Spleen (tissue), 11 donors: ENCODE measurements around the gene PM20D2. TPM values are rescaled to one million over a fixed set of nuclear protein-coding genes. Genes with fewer than 3 reads are reported as not detected.

Experiments used
- DNase-seq: peaks from one replicate; pipeline ENCODE4 v3.0.0-alpha.2; 2020
- H3K27ac ChIP-seq, 8 donors: fragments of 200-600 bp; sonication (generic) in 7 of 8; 1 replicate in 4 of 8; 2 replicates in 4 of 8; pipeline versions ENCODE4 v1.5.0 to v1.8.0; 2016 to 2021; ENCODE audit warnings: inconsistent platforms in 4 of 8, mild to moderate bottlenecking in 4 of 8, moderate library complexity in 1 of 8
- H3K27me3 ChIP-seq, 7 donors: fragments of 200-600 bp; sonication (generic) in 6 of 7; replicated peaks in 1 of 7; 1 replicate in 4 of 7; 2 replicates in 3 of 7; pipeline versions ENCODE4 v1.5.0 to v1.8.0; 2016 to 2021; ENCODE audit warnings: inconsistent platforms in 3 of 7, mild to moderate bottlenecking in 1 of 7
- H3K36me3 ChIP-seq, 6 donors: fragments of 200-600 bp; sonication (generic) in 5 of 6; 1 replicate in 4 of 6; 2 replicates in 2 of 6; pipeline versions ENCODE4 v1.5.0 to v1.8.0; 2016 to 2021; ENCODE audit warnings: inconsistent platforms in 2 of 6
- H3K4me1 ChIP-seq, 6 donors: fragments of 200-600 bp; sonication (generic) in 5 of 6; 1 replicate in 3 of 6; 2 replicates in 3 of 6; pipeline versions ENCODE4 v1.5.0 to v1.8.0; 2016 to 2021; ENCODE audit warnings: inconsistent platforms in 3 of 6
- H3K4me3 ChIP-seq, 8 donors: fragments of 200-600 bp; sonication (generic) in 7 of 8; 1 replicate in 4 of 8; 2 replicates in 4 of 8; pipeline versions ENCODE4 v1.5.0 to v1.8.0; 2016 to 2021; ENCODE audit warnings: inconsistent platforms in 4 of 8, mild to moderate bottlenecking in 4 of 8, moderate library complexity in 2 of 8
- H3K9me3 ChIP-seq, 8 donors: fragments of 200-600 bp; sonication (generic) in 7 of 8; 1 replicate in 4 of 8; 2 replicates in 4 of 8; pipeline versions ENCODE4 v1.5.0 to v1.8.0; 2016 to 2021; ENCODE audit warnings: inconsistent platforms in 4 of 8
- POLR2A ChIP-seq, 3 donors: fragments of 450-650 bp; IDR thresholded peaks; one replicate each; pipeline ENCODE4 v1.5.1; 2017; ENCODE audit warnings: antibody characterized with exemption in 3 of 3, mild to moderate bottlenecking in 1 of 3
- POLR2AphosphoS5 ChIP-seq, 3 donors: sonication (generic); formaldehyde crosslinking; IDR thresholded peaks; one replicate each; pipeline ENCODE4 v1.5.1; 2017; ENCODE audit warnings: antibody characterized with exemption in 3 of 3
- WGBS, 5 donors: extraction: QIAGEN DNeasy Blood & Tissue Kit in 3 of 5; methylation state at CpG; one replicate each; pipeline versions ENCODE4 v1.1.5 to v1.1.7; 2013 to 2018; 5-methylcytosine and 5-hydroxymethylcytosine counted together
- intact Hi-C: fragments of 100-400 bp; cut with DNase I; formaldehyde crosslinking; loops from one replicate; pipeline ENCODE4 v1.15.0; 2023; ENCODE audit warnings: low total_unique reads
- polyA plus RNA-seq, 3 donors: library from polyadenylated mRNA; stranded (reverse); fragments of 200-250 nt; gene quantifications; one replicate each; pipeline ENCODE4 v1.2.1, GENCODE V29; 2013
- total RNA-seq, 7 donors: library from RNA; depleted of rRNA in 3 of 7; stranded (reverse); fragments of >200 nt in 3 of 7; fragmentation: NEBNext Ultra II Directional in 4 of 7; extraction: Animal tissue kit (Norgen Biotek cat#: 25700) in 4 of 7; gene quantifications; one replicate each; pipeline versions ENCODE4 v1.1.0 to v1.2.1, GENCODE V29; 2016 to 2021
- TF ChIP-seq, protein P1 (sequence below), 11 experiments: fragments of 200-600 bp in 7 of 11; fragments of 450-650 bp in 4 of 11; sonication (generic) in 4 of 11; IDR thresholded peaks in 8 of 11; conservative IDR thresholded peaks in 3 of 11; 1 replicate in 7 of 11; 2 replicates in 4 of 11; pipeline versions ENCODE4 v1.4.0 to v1.8.0; 2016 to 2021; ENCODE audit warnings: antibody characterized with exemption in 11 of 11, inconsistent platforms in 4 of 11, mild to moderate bottlenecking in 1 of 11
- donor health status: healthy with polysubstance abuse.
- donor health status: DM: no; HTN: no; CAD: no; lungs with moderate emphysema.
- donor health status: DM: no; HTN: no; CAD: no.
- donor health status: Bipolar disorder and iron deficiency.
- donor health status: healthy.
- donor health status: DM: no; HTN: no; CAD: no.
- donor health status: DM: yes; HTN: yes; CAD: no.

PM20D2 gene
- total and polyA plus RNA-seq, 10 donors: 5.6 to 14.6 (median 7.3) TPM

DNA sequence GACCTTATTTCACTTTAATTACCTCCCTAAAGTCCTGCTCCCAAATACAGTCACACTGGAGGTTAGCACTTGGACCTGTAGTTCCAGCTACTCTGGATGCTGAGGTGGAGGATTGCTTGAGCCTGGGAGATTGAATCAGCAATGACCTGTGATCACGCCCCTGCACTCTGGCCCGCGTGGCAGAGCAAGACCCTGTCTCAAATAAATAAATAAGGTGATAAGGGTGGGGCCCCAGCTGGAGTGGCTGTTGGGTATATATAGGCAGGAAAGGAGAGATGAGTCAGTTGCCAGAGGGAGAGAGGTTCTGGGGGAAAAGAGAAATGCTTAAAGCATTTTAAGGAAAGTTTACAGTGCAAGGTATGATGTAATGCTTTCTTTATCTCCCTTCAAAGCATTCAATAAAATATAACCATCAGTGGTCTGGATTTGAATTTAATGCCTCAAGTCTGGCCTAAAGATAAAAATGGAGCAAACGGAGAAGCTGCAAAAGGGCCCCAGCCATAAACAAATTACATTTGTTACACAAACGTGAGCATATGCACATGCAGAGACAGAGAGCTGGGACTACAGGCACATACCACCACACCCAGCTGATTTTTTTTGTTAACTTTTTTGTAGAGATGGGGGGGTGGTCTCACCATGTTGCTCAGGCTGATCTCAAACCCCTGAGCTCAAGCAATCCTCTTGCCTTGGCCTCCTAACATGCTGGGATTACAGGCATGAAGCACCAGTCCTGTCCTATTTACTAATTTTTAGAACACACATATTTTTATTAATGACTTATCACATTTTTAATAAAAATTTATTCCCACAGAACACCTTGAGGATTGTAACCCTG lies 6.1 kb upstream of the PM20D2 start:
- H3K4me1 ChIP-seq: peaks cover 0 to under 1% (median 0%) of the 10 kb centered on the region in 6 donors
- H3K27ac ChIP-seq: no peak overlapping the region
- no peaks in the 10 kb centered on the region for H3K36me3 ChIP-seq
- intact Hi-C loops: loop anchor here (10.0 kb wide), 2 partner anchors 55 to 155 kb away; partner anchors contain the start of gene PNRC1
- no peak for TF ChIP-seq POLR2A (IDR thresholded peaks at IDR 0.05)
- TF ChIP-seq, protein P1, sequence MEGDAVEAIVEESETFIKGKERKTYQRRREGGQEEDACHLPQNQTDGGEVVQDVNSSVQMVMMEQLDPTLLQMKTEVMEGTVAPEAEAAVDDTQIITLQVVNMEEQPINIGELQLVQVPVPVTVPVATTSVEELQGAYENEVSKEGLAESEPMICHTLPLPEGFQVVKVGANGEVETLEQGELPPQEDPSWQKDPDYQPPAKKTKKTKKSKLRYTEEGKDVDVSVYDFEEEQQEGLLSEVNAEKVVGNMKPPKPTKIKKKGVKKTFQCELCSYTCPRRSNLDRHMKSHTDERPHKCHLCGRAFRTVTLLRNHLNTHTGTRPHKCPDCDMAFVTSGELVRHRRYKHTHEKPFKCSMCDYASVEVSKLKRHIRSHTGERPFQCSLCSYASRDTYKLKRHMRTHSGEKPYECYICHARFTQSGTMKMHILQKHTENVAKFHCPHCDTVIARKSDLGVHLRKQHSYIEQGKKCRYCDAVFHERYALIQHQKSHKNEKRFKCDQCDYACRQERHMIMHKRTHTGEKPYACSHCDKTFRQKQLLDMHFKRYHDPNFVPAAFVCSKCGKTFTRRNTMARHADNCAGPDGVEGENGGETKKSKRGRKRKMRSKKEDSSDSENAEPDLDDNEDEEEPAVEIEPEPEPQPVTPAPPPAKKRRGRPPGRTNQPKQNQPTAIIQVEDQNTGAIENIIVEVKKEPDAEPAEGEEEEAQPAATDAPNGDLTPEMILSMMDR (IDR thresholded peaks at IDR 0.05 in 8 of 11, conservative IDR thresholded peaks at IDR 0.05 in 3 of 11): no peak
- no peak for TF ChIP-seq POLR2AphosphoS5 (IDR thresholded peaks at IDR 0.05)
- no peaks in the 10 kb centered on the region for H3K27me3 ChIP-seq
- WGBS, 5 donors: 87 to 91% (median 89%) methylated on average over 5 of the region's 5 CpGs
- no peaks in the 10 kb centered on the region for H3K9me3 ChIP-seq
- H3K4me3 ChIP-seq: no peak overlapping the region
- no peak for DNase-seq

DNA sequence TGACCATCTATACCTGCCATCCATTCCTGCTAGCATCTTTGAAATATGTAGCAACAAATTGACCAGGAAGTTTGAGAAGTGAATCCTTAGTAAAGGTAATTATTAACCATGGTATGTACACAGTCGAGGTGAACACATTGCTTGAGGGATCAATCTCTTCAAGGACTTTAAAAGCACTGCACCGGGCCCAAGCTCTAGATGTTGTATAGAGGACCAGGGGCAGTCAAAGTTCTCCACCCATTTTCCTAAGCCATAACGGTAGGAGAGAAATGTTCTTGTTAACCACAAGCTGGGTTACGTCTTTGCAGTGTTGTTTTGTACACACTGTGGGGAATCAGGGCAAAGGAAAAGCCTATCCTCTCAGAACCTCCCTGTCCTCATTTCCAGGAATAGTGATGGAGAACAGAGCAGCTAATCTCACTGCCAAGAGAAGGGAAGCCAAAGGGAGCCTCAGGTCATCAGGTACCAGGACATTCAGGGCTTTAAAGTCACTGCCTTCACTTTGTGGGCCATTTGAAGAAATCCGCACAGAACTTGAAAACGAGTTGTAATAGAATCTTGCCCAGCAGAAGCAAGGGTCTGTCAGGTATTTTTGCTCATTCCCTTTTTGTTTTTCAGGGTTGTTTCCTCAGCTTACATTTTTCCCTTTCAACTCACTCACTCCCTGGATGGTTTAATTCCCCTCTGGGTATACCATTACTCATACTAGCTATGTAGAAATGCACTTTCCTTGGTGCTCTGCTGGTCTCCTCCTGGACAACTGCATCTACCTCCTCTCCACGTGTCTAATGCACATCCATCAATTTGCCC lies 5.3 kb upstream of the PM20D2 start:
- no peak overlapping the region for H3K27ac ChIP-seq
- intact Hi-C loops: loop anchor here (10.0 kb wide), 2 partner anchors 56 to 156 kb away; partner anchors contain the start of gene PNRC1
- H3K36me3 ChIP-seq: no peaks in the 10 kb centered on the region
- no peaks in the 10 kb centered on the region for H3K27me3 ChIP-seq
- no peak overlapping the region for H3K4me3 ChIP-seq
- TF ChIP-seq, protein P1 (IDR thresholded peaks at IDR 0.05 in 8 of 11, conservative IDR thresholded peaks at IDR 0.05 in 3 of 11): no peak
- TF ChIP-seq POLR2AphosphoS5 (IDR thresholded peaks at IDR 0.05) (no peak), POLR2A (IDR thresholded peaks at IDR 0.05) (no peak)
- 78 to 87% (median 79%) methylated on average over 7 of the region's 7 CpGs for WGBS, 5 donors
- peaks cover 0 to 9% (median 4%) of the 10 kb centered on the region in 6 donors for H3K4me1 ChIP-seq
- DNase-seq: no peak
- no peaks in the 10 kb centered on the region for H3K9me3 ChIP-seq

DNA sequence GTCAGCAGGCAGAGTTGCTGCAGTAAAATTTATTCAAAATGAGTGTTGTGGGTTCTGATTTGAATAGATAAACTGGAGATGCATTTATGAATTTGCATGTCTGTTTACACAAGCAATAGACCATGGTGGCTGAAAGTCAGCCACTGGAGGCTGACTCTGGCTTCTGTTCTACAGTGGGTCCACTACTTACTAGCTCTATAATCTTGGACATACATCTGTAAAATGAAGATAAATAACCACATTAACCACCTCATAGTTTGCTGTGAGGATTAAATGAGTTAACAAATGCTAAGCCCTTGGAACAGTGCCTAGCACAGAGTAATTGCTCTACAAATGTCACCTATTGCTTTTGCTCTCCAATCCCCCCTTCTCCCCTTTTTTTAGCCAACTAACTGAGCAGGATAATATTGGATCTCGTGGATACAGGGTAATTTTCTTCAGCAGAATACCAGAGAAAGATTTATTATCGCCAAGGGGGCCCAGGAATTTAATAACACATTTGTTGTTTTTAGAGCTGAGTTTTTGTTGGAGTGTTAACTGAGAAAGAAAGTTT lies 1.4 kb upstream of the PM20D2 start:
- peaks cover 3 to 34% (median 17%) of the 10 kb centered on the region in 6 donors for H3K4me1 ChIP-seq
- no peak overlapping the region for H3K27ac ChIP-seq
- DNase-seq: no peak
- H3K27me3 ChIP-seq: no peaks in the 10 kb centered on the region
- H3K9me3 ChIP-seq: no peaks in the 10 kb centered on the region
- H3K4me3 ChIP-seq: no peak overlapping the region
- TF ChIP-seq, protein P1 (IDR thresholded peaks at IDR 0.05 in 8 of 11, conservative IDR thresholded peaks at IDR 0.05 in 3 of 11): no peak
- TF ChIP-seq POLR2A (IDR thresholded peaks at IDR 0.05) (no peak), POLR2AphosphoS5 (IDR thresholded peaks at IDR 0.05) (no peak)
- 71 to 95% (median 80%) methylated on average over 2 of the region's 2 CpGs for WGBS, 5 donors
- peaks cover 0 to 6% (median 0%) of the 10 kb centered on the region in 6 donors for H3K36me3 ChIP-seq
- intact Hi-C loops: loop anchor here (10.0 kb wide), 2 partner anchors 60 to 160 kb away; partner anchors contain the start of gene PNRC1
